ENCODE results near the gene UBE3C.

The UBE3C gene

DNA sequence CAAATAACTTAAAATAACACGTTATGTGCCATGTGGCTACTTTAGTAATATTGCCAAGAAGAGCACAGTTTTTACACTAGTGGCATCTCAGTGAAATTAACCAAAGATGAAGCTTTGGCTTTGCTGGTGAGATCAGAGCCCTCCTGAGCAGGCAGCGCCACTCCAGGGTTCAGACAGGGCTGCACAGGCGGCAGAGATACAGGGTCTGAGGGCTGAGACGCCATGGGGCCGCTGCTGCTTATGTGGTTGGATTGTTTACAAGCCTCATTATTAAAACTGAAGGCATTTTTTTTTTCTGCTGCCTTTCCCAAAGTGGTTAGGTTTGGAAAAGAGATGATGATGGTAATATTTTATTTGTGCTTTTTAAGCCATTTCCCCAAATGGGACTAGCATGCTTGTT lies 129.2 kb downstream of the UBE3C start:
- no peak for DNase-seq (ENCODE audit: low read depth in 2 of 2)
- TF ChIP-seq, protein P1, sequence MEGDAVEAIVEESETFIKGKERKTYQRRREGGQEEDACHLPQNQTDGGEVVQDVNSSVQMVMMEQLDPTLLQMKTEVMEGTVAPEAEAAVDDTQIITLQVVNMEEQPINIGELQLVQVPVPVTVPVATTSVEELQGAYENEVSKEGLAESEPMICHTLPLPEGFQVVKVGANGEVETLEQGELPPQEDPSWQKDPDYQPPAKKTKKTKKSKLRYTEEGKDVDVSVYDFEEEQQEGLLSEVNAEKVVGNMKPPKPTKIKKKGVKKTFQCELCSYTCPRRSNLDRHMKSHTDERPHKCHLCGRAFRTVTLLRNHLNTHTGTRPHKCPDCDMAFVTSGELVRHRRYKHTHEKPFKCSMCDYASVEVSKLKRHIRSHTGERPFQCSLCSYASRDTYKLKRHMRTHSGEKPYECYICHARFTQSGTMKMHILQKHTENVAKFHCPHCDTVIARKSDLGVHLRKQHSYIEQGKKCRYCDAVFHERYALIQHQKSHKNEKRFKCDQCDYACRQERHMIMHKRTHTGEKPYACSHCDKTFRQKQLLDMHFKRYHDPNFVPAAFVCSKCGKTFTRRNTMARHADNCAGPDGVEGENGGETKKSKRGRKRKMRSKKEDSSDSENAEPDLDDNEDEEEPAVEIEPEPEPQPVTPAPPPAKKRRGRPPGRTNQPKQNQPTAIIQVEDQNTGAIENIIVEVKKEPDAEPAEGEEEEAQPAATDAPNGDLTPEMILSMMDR (IDR thresholded peaks at IDR 0.05; ENCODE audit: low read depth, low read length): no peak
- no peak overlapping the region for H3K4me3 ChIP-seq (replicated peaks in 1 of 2; ENCODE audit: low read depth in 2 of 2, low read length in 2 of 2)

DNA sequence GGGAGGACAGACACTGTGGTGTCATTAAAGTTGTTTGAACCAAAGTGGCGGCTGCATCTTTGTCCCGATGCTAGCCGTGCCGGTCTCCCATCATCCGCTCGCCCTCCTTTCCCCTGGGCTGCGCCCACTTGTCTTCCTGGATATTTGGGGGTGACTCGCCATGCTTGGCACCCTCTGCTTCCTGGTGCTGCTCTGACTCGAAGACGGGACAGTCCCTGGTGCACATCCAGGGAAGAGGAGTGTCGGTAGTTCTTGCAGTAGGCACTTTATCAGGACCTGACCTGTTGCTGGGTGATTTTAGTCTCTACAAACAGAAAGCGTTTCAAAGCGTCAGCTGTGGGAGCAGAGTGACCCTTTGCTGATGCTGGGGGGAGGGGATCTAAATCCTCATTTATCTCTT lies 129.8 kb downstream of the UBE3C start:
- H3K4me3 ChIP-seq (replicated peaks in 1 of 2; ENCODE audit: low read depth in 2 of 2, low read length in 2 of 2): no peak overlapping the region
- TF ChIP-seq, protein P1 (IDR thresholded peaks at IDR 0.05; ENCODE audit: low read depth, low read length): no peak
- peak in 1 of 2 donors; percentile 17 for DNase-seq (ENCODE audit: low read depth in 2 of 2)

DNA sequence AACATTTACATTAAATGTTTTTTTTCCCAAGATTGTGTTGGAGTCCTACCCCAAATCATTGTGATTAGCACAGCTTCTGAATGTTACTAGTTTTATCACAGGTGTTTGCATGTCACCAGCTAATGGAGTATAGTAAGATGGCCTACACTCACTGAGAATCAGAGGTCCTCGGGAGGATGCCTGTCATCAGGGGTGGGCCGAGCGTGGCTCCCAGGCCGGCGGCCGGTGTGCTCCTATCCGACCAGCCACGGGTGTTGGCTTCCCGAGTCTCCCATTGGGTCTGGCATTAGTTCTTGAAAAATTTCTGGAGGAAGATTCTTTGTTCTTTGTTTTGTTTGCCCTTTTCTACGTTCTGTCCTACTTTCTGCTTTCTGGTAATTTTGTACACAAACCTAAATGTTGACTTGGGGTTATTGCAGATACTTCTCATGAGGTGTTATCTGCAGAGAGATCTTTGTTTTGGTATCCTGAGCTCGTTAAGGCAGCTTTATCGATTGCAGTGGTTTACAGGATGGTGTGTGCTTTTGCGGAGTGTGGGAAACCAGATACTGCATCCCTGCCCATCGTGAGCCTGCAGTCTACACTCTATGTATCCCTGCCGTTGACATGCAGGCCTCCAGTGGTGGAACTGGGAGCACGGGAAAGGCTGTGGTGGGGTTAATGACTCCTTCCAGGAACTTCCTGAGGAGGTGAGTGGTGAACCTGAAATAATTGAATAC lies 130.8 kb downstream of the UBE3C start:
- TF ChIP-seq, protein P1 (IDR thresholded peaks at IDR 0.05; ENCODE audit: low read depth, low read length): no peak
- H3K4me3 ChIP-seq (replicated peaks in 1 of 2; ENCODE audit: low read depth in 2 of 2, low read length in 2 of 2): no peak overlapping the region
- no peak for DNase-seq (ENCODE audit: low read depth in 2 of 2)

DNA sequence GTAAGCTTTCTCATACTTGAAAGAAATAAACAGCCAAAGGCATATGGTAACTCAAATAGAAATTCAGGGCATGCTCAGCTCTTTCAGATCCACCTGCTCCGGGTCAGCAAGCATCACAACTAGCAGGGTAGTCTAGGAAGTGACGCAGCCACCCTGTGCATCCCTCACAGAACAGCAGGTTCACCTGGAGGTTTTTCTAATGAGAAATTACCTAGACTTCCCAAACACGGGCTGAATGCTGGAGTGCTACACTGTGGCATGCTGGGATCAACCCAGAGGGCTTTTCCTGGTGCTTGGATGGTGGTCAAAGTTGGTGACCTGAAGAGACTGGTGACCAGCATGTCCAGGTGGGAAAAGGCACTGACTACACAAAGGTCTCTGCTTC lies 131.3 kb downstream of the UBE3C start:
- H3K4me3 ChIP-seq (replicated peaks in 1 of 2; ENCODE audit: low read depth in 2 of 2, low read length in 2 of 2): no peak overlapping the region
- TF ChIP-seq, protein P1 (IDR thresholded peaks at IDR 0.05; ENCODE audit: low read depth, low read length): no peak
- no peak for DNase-seq (ENCODE audit: low read depth in 2 of 2)

DNA sequence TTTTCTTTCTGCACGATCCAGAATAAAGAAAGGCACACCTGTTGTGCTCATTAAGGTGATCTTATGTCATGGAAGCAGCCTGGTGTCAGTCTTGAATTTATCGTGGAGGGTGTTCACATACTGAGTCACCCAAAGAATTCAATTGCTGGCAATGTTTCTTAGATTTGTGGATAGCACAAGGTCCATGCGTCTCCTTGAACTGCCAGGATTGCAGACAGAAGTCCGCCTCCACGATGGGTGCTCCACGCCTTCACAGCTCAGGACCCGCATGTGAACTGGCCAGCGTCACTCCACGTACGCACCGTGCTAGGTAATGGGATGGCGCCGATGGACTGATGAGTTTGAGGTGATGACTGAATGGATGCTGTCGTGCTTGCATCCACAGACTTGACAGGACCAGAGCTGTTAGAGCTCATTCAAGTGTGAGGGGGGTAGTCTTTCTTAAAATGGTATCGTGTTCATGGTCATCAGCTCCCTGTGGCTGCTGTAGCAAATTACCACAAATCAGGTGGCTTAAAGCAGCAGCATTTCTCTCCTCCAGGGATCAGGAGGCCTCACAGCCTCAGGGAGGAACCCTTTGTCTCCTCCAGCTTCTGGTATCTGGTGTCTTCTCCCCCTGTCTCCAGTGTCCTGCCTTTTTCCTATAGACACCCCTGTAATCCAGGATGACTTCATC lies 132.7 kb downstream of the UBE3C start:
- no peak overlapping the region for H3K4me3 ChIP-seq (replicated peaks in 1 of 2; ENCODE audit: low read depth in 2 of 2, low read length in 2 of 2)
- DNase-seq (ENCODE audit: low read depth in 2 of 2): peak in 1 of 2 donors; percentile 70
- TF ChIP-seq, protein P1 (IDR thresholded peaks at IDR 0.05; ENCODE audit: low read depth, low read length): no peak

DNA sequence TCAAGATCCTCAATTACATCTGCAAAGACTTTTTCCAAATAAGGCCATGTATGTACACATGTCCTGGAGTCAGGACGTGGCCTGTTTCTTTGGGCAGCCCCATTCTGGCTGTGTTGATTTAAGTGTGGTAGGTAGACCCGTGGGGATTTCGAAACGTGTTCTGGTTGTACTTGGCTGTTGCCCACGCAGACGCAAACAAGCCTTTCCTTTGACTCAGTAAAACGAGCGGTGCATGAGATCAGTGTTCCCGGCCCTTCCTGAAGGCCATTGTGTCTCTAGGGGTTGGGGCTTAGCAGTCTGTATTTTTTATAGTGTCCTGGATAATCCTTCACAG lies 133.2 kb downstream of the UBE3C start:
- peak; percentile 95 to 100 for DNase-seq (ENCODE audit: low read depth in 2 of 2)
- H3K4me3 ChIP-seq (replicated peaks in 1 of 2; ENCODE audit: low read depth in 2 of 2, low read length in 2 of 2): no peak overlapping the region
- TF ChIP-seq, protein P1 (IDR thresholded peaks at IDR 0.05; ENCODE audit: low read depth, low read length): no peak

Measured in cardiac fibroblast (primary cell).